Loucy (cell line): Measurements from ENCODE around the gene PLEKHG4B.
A peak's percentile ranks its signal among the peaks of the same experiment; 100 is the strongest.

Experiments used
- H2AFZ ChIP-seq: fragments of 200-600 bp; sonication (generic); 2 replicates; pipeline ENCODE4 v1.6.0; 2016; ENCODE audit warnings: antibody characterized with exemption, mild to moderate bottlenecking, low read length, moderate library complexity
- H3F3A ChIP-seq: fragments of 200-600 bp; 2 replicates; pipeline ENCODE4 v1.6.0; 2016; ENCODE audit warnings: antibody characterized with exemption, low read depth, mild to moderate bottlenecking
- H3K27me3 ChIP-seq: fragments of 200-600 bp; sonication (generic); 2 replicates; pipeline ENCODE4 v1.6.1; 2014; ENCODE audit warnings: low read length, mild to moderate bottlenecking; ENCODE audit not compliant: insufficient read depth, poor library complexity, severe bottlenecking
- H3K36me3 ChIP-seq: fragments of 200-600 bp; sonication (generic); 2 replicates; pipeline ENCODE4 v1.6.1; 2016; ENCODE audit warnings: low read length; ENCODE audit not compliant: insufficient read depth
- H3K4me1 ChIP-seq: fragments of 200-600 bp; sonication (generic); 2 replicates; pipeline ENCODE4 v1.5.1; 2014; ENCODE audit warnings: low read length, mild to moderate bottlenecking; ENCODE audit not compliant: insufficient read depth, poor library complexity, severe bottlenecking
- H3K4me2 ChIP-seq: fragments of 200-600 bp; sonication (generic); 2 replicates; pipeline ENCODE4 v1.6.0; 2014; ENCODE audit warnings: antibody characterized with exemption, low read length, low read depth, mild to moderate bottlenecking; ENCODE audit not compliant: poor library complexity, severe bottlenecking
- H3K4me3 ChIP-seq: fragments of 200-600 bp; sonication (generic); 2 replicates; pipeline ENCODE4 v1.5.1; 2014; ENCODE audit warnings: low read length, mild to moderate bottlenecking, mixed read lengths; ENCODE audit not compliant: poor library complexity, severe bottlenecking
- H3K79me2 ChIP-seq: fragments of 200-600 bp; sonication (generic); 2 replicates; pipeline ENCODE4 v1.6.1; 2014; ENCODE audit warnings: low read length; ENCODE audit not compliant: insufficient read depth
- H3K9ac ChIP-seq: fragments of 200-600 bp; sonication (generic); 2 replicates; pipeline ENCODE4 v1.6.0; 2014; ENCODE audit warnings: mild to moderate bottlenecking, low read depth, low read length, moderate library complexity; ENCODE audit not compliant: poor library complexity, severe bottlenecking
- H3K9me2 ChIP-seq: fragments of 200-600 bp; sonication (generic); replicated peaks from 2 replicates; pipeline ENCODE4 v1.6.1; 2016; ENCODE audit warnings: low read depth, low read length, mixed read lengths
- H3K9me3 ChIP-seq: fragments of 200-600 bp; sonication (generic); 2 replicates; pipeline ENCODE4 v1.6.1; 2014; ENCODE audit warnings: mild to moderate bottlenecking, antibody characterized with exemption, low read length, low read depth; ENCODE audit not compliant: insufficient read depth
- H4K20me1 ChIP-seq: fragments of 200-600 bp; sonication (generic); 2 replicates; pipeline ENCODE4 v1.6.0; 2014; ENCODE audit warnings: antibody characterized with exemption, low read length, mild to moderate bottlenecking; ENCODE audit not compliant: insufficient read depth, poor library complexity, severe bottlenecking
- EZH2phosphoT487 ChIP-seq: fragments of 200-600 bp; IDR thresholded peaks from 2 replicates; pipeline ENCODE4 v1.6.1; 2018; ENCODE audit warnings: antibody characterized with exemption, mild to moderate bottlenecking, moderate library complexity, borderline replicate concordance
- TF ChIP-seq, protein P1 (sequence below): fragments of 200-600 bp; sonication (generic); conservative IDR thresholded peaks from 2 replicates; pipeline ENCODE4 v1.5.1; 2014; ENCODE audit warnings: mild to moderate bottlenecking, antibody characterized with exemption, low read length

Gene PLEKHG4B

GRCh38 chr5:152077-152476, 60.1 kb downstream of the PLEKHG4B start:
- Histone ChIP-seq H3K4me3 (no peak overlapping the region), H3K9ac (no peak overlapping the region), H3K9me2 (no peaks in the 10 kb centered on the region), H3K9me3 (peaks cover 15% of the 10 kb centered on the region; the same call in 1 of the 2 replicates), H3K4me2 (no peak overlapping the region), H4K20me1 (no peaks in the 10 kb centered on the region), H3K4me1 (peaks cover 20% of the 10 kb centered on the region), H3K79me2 (no peaks in the 10 kb centered on the region), H3F3A (no peaks in the 10 kb centered on the region), H3K27me3 (no peaks in the 10 kb centered on the region), H2AFZ (no peak overlapping the region), H3K36me3 (no peaks in the 10 kb centered on the region)
- no peak for TF ChIP-seq EZH2phosphoT487
- TF ChIP-seq, protein P1, sequence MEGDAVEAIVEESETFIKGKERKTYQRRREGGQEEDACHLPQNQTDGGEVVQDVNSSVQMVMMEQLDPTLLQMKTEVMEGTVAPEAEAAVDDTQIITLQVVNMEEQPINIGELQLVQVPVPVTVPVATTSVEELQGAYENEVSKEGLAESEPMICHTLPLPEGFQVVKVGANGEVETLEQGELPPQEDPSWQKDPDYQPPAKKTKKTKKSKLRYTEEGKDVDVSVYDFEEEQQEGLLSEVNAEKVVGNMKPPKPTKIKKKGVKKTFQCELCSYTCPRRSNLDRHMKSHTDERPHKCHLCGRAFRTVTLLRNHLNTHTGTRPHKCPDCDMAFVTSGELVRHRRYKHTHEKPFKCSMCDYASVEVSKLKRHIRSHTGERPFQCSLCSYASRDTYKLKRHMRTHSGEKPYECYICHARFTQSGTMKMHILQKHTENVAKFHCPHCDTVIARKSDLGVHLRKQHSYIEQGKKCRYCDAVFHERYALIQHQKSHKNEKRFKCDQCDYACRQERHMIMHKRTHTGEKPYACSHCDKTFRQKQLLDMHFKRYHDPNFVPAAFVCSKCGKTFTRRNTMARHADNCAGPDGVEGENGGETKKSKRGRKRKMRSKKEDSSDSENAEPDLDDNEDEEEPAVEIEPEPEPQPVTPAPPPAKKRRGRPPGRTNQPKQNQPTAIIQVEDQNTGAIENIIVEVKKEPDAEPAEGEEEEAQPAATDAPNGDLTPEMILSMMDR: no peak

GRCh38 chr5:153256-153655, 61.3 kb downstream of the PLEKHG4B start:
- Histone ChIP-seq H3K79me2 (no peaks in the 10 kb centered on the region), H3F3A (no peaks in the 10 kb centered on the region), H3K9me2 (no peaks in the 10 kb centered on the region), H3K4me1 (peaks cover 20% of the 10 kb centered on the region), H3K36me3 (no peaks in the 10 kb centered on the region), H3K27me3 (no peaks in the 10 kb centered on the region), H2AFZ (no peak overlapping the region), H3K4me2 (no peak overlapping the region), H3K9ac (no peak overlapping the region), H3K4me3 (no peak overlapping the region), H3K9me3 (peaks cover 4% of the 10 kb centered on the region; the same call in 1 of the 2 replicates), H4K20me1 (no peaks in the 10 kb centered on the region)
- no peak for TF ChIP-seq EZH2phosphoT487
- TF ChIP-seq, protein P1: no peak

DNA sequence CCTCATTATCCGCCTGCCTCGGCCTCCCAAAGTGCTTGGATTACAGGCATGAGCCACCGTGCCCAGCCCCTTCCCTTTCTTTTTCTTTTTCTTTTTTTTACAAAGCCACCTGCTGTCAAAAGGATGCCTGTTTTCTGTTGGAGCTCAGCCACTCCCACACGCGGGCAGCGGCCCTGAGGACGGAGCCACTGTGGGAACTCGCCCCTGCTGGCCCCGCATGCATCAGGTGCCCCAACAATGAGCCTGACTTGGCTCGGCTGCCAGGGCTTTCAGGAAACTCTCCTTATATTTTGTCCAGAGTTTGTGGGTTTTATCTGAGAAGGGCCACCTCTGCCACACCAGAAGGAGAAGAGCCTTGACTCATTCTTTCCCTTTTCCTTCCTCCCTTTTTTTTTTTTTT, 62.3 kb downstream of the PLEKHG4B start:
- no peaks in the 10 kb centered on the region for H3K9me2 ChIP-seq
- no peaks in the 10 kb centered on the region for H3K27me3 ChIP-seq
- H2AFZ ChIP-seq: no peak overlapping the region
- peaks cover 26% of the 10 kb centered on the region for H3K4me1 ChIP-seq
- H3K79me2 ChIP-seq: no peaks in the 10 kb centered on the region
- H3K9me3 ChIP-seq: no peaks in the 10 kb centered on the region
- no peaks in the 10 kb centered on the region for H3K36me3 ChIP-seq
- no peaks in the 10 kb centered on the region for H4K20me1 ChIP-seq
- peak overlapping the region; percentile 44 for H3K4me2 ChIP-seq
- no peaks in the 10 kb centered on the region for H3F3A ChIP-seq
- no peak for TF ChIP-seq EZH2phosphoT487
- TF ChIP-seq, protein P1: no peak
- no peak overlapping the region for H3K9ac ChIP-seq
- no peak overlapping the region for H3K4me3 ChIP-seq
